Duodenal mucosa (tissue), 2 donors: ENCODE measurements around the gene LSM12.
"Not testable (repeated sequence)": the region's sequence is repeated elsewhere in the genome, so short reads cannot be mapped to it uniquely, and the experiment has no call there.

Source experiments
- H3K27ac ChIP-seq: one replicate; pipeline ENCODE4 v1.7.0; 2013; ENCODE audit warnings: low read depth, low read length
- H3K27me3 ChIP-seq, 2 donors: one replicate each; pipeline ENCODE4 v1.7.0; 2013; ENCODE audit warnings: low read length in 2 of 2, control low read depth in 1 of 2; ENCODE audit not compliant: insufficient read depth in 2 of 2, control insufficient read depth in 1 of 2
- H3K36me3 ChIP-seq, 2 donors: one replicate each; pipeline ENCODE4 v1.7.0; 2013; ENCODE audit warnings: low read length in 2 of 2, control low read depth in 1 of 2; ENCODE audit not compliant: insufficient read depth in 2 of 2, control insufficient read depth in 1 of 2
- H3K4me1 ChIP-seq, 2 donors: one replicate each; pipeline ENCODE4 v1.7.0; 2013; ENCODE audit warnings: low read length in 2 of 2, control low read depth in 1 of 2; ENCODE audit not compliant: insufficient read depth in 2 of 2, control insufficient read depth in 1 of 2
- H3K4me3 ChIP-seq, 2 donors: one replicate each; pipeline ENCODE4 v1.7.0; 2013; ENCODE audit warnings: low read length in 2 of 2, low read depth in 1 of 2
- H3K9ac ChIP-seq, 2 donors: one replicate each; pipeline ENCODE4 v1.7.0; 2013; ENCODE audit warnings: low read length in 2 of 2, low read depth in 1 of 2
- H3K9me3 ChIP-seq, 2 donors: one replicate each; pipeline ENCODE4 v1.7.0; 2013; ENCODE audit warnings: low read length in 2 of 2, control low read depth in 1 of 2; ENCODE audit not compliant: control insufficient read depth in 1 of 2

LSM12 gene

DNA sequence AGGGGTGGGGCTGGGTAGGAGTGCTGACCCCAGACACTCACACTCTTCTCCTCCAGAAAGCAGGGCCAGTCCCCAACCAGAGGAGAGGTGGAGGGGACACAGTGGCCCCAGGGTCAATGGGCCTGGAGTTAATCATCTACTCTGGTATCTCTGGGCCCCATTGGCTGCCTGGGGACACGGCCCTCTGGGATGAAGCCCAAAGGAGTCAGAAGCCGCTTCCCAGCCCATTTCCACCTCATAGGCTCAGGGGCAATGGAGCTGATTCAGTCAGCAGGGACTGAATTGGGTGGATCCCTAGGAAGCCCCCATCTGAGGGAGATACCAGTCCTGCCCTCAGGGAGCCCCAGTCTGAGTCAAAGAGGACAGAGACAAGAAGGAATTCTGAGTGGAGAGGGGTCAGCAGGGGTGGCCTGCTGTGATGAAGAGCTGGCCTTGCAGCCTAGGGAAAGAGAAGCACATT lies 65.0 kb downstream of the LSM12 start:
- Histone ChIP-seq H3K27ac (no peak overlapping the region), H3K4me3 (no peak overlapping the region), H3K27me3 (peaks cover 0 to 4% of the 10 kb centered on the region in 2 donors), H3K9ac (no peak overlapping the region), H3K4me1 (peaks cover 0 to 12% of the 10 kb centered on the region in 2 donors), H3K36me3 (no peaks in the 10 kb centered on the region), H3K9me3 (no peaks in the 10 kb centered on the region)

GRCh38 chr17:44000871-44001460 lies 65.5 kb downstream of the LSM12 start:
- Histone ChIP-seq H3K4me1 (peaks cover 0 to 6% of the 10 kb centered on the region in 2 donors), H3K9me3 (no peaks in the 10 kb centered on the region), H3K36me3 (no peaks in the 10 kb centered on the region), H3K27me3 (peaks cover 3 to 7% of the 10 kb centered on the region in 2 donors), H3K9ac (no peak overlapping the region), H3K4me3 (no peak overlapping the region), H3K27ac (no peak overlapping the region)

DNA sequence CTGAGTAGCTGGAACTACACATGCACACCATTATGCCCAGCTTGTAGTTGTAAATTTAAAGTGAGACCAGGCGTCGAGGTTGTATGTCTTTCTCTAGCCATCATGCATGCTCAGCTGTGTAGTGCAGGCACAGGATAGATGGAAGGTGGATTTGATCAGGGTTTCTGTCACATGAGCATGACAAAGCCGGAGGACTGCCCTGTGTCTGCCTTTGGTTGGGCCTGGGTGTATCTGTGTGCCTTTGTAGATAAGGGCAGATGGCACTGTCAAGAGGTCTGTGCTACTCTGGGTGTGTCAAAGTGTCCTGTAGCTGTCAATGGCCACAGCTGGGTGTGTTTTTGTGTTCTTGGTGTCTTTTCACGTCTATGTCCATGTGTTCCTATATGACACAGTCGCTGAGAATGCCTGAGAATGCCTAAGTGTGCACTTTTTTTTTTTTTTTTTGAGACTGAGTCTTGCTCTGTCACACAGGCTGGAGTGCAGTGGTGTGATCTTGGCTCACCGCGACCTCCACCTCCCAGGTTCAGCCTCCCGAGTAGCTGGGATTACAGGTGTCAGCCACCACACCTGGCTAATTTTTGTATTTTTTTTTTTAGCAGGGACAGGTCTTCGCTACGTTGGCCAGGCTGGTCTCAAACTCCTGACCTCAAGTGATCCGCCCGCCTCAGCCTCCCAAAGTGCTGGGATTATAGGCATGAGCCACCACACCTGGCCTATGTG lies 66.2 kb downstream of the LSM12 start:
- H3K36me3 ChIP-seq = no peaks in the 10 kb centered on the region
- H3K9me3 ChIP-seq = no peaks in the 10 kb centered on the region
- H3K4me3 ChIP-seq = no peak overlapping the region
- H3K9ac ChIP-seq = no peak overlapping the region
- peaks cover 4 to 7% of the 10 kb centered on the region in 2 donors for H3K27me3 ChIP-seq
- H3K27ac ChIP-seq = no peak overlapping the region
- H3K4me1 ChIP-seq = peaks cover 0 to 2% of the 10 kb centered on the region in 2 donors

GRCh38 chr17:43999024-43999423 lies 67.4 kb downstream of the LSM12 start:
- H3K9me3 ChIP-seq = no peaks in the 10 kb centered on the region
- peaks cover 5 to 6% of the 10 kb centered on the region in 2 donors for H3K4me1 ChIP-seq
- H3K9ac ChIP-seq = no peak overlapping the region
- H3K36me3 ChIP-seq = no peaks in the 10 kb centered on the region
- no peak overlapping the region for H3K27ac ChIP-seq
- H3K4me3 ChIP-seq = no peak overlapping the region
- peaks cover 17 to 18% of the 10 kb centered on the region in 2 donors for H3K27me3 ChIP-seq

DNA sequence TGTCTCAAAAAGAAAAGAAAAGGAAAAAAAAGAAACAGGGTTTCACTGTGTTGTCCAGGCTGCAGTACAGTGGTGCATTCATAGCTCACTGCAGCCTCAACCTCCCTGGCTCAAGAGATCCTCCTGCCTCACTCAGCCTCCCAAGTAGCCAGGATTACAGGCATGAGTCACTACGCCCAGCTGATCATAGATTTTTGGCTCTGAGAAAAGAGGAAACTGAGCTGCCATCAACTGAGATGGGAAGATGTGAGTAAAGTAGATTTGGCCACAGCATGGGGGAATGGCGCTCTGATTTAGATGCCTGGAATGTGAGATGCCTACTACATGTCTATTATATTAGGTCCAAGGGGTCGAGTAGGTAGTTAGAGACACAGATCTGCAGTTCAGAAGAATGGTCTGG lies 67.9 kb downstream of the LSM12 start:
- no peak overlapping the region for H3K4me3 ChIP-seq
- H3K27me3 ChIP-seq = peaks cover 18 to 20% of the 10 kb centered on the region in 2 donors
- no peak overlapping the region for H3K9ac ChIP-seq
- H3K36me3 ChIP-seq = no peaks in the 10 kb centered on the region
- H3K4me1 ChIP-seq = peaks cover 5 to 6% of the 10 kb centered on the region in 2 donors
- H3K27ac ChIP-seq = no peak overlapping the region
- no peaks in the 10 kb centered on the region for H3K9me3 ChIP-seq

- H3K4me1 ChIP-seq, H3K4me3 ChIP-seq, H3K36me3 ChIP-seq, H3K9me3 ChIP-seq, H3K27ac ChIP-seq, H3K9ac ChIP-seq: not testable (repeated sequence)
- H3K27me3 ChIP-seq = peaks cover 18 to 20% of the 10 kb centered on the region in 2 donors
Observed at GRCh38 chr17:43997180-43997579, 69.3 kb downstream of the LSM12 start.

DNA sequence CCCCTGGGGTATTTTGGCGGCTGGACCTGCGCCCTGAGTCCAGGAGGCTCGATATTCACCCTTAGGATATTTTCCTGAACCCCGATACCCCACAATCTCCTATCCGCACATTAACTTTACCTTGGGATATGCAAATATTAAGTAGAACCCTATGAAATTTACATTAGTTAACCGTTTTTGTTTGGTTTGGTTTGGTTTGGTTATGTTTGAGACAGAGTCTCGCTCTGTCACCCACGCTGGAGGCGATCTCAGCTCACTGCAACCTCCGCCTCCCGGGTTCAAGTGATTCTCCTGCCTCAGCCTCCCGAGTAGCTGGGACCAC lies 71.4 kb downstream of the LSM12 start:
- no peaks in the 10 kb centered on the region for H3K36me3 ChIP-seq
- H3K9ac ChIP-seq = no peak overlapping the region
- H3K27me3 ChIP-seq = peaks cover 18 to 20% of the 10 kb centered on the region in 2 donors
- peaks cover 5 to 6% of the 10 kb centered on the region in 2 donors for H3K4me1 ChIP-seq
- H3K9me3 ChIP-seq = no peaks in the 10 kb centered on the region
- H3K4me3 ChIP-seq = no peak overlapping the region
- H3K27ac ChIP-seq = no peak overlapping the region

DNA sequence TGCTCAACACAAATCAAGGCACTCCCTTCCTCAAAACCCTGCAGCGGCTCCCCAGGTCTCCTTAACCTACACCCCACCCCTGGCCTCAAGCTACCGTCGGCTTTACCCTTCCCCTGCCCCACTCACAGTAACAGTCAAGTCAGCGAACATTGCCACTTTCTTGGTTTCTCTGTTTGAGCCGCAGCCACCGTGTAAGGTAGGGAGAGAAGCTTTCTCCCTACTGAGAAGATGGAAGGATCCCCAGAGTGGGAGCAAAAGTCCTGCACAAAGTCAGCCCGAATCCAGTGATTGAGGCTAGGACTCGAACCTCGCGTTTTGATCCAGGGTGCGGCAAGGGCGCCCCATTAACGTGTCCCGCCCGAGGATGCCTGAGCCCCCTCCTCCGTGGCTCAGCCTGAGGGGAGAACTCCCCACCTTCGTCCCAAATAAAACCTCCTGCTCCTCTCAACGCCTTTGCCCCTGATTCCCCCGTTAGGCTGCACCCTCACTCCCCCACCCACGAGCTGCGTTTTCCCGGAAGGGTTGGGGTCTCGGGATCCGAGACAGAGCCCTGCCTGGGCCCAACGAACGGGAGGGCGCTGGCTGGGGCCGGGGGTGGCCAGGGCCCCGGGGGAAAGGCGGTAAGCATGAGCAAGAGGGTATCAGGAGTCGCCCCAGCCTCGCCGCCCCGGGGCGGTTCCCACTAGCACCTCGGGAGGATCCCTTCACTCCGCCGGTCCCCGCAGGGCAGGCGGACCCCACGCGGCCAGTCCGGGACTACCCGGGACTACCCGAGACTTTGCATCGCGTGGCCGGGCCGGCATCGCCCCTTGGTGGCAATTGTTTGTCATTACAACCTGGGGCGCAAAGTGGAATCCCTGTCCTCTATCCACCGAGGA lies 72.0 kb downstream of the LSM12 start:
- no peak overlapping the region for H3K27ac ChIP-seq
- H3K4me1 ChIP-seq = peaks cover 5 to 6% of the 10 kb centered on the region in 2 donors
- H3K9ac ChIP-seq = no peak overlapping the region
- no peaks in the 10 kb centered on the region for H3K36me3 ChIP-seq
- no peaks in the 10 kb centered on the region for H3K9me3 ChIP-seq
- H3K4me3 ChIP-seq = peak overlapping the region in 1 of 2 donors; percentile 49
- peaks cover 18 to 20% of the 10 kb centered on the region in 2 donors for H3K27me3 ChIP-seq

DNA sequence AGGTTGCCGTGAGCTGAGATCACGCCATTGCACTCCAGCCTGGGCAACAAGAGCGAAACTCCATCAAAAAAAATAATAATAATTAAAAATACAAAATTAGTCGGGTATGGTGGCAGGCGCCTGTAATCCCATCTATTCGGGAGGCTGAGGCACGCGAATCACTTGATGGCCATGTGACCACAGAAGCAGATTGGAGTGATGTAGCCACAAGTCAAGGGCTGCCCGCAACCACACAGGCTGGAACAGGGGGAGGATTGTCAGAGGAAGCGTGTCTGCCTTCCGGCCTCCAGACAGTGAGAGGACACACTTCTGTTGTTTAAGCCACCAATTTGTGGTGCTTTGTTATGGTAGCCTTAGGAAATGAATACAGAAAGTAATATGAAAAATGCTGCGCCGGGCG lies 73.8 kb downstream of the LSM12 start:
- H3K9ac ChIP-seq = no peak overlapping the region

DNA sequence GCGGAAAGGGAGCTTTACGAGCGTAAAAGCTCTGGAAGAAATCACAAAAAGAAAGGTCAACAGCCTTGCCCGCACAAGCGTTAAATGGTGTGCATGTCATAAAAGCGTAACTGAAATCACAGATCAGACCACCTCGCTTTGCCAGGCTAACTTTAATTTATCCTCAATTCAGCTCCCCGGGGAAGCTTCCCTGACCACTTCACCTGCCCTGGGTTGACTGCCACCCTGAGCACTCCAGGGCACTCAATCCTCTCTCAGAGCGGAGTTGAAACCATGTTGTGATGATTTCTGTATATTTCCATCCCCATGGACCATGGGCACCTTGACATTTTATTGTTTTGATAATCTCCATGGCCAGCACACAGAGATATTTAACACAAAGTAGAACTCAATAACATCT lies 78.2 kb downstream of the LSM12 start:
- Histone ChIP-seq H3K27me3 (peaks cover 15 to 17% of the 10 kb centered on the region in 2 donors), H3K9ac (no peak overlapping the region)

More for the DNA sequence above, 73.8 kb downstream of the LSM12 start:
- Histone ChIP-seq H3K9me3 (no peaks in the 10 kb centered on the region), H3K27me3 (peaks cover 20 to 23% of the 10 kb centered on the region in 2 donors), H3K4me1 (peaks cover 5 to 6% of the 10 kb centered on the region in 2 donors), H3K27ac (no peak overlapping the region), H3K36me3 (no peaks in the 10 kb centered on the region), H3K4me3 (no peak overlapping the region)

More for the DNA sequence above, 78.2 kb downstream of the LSM12 start:
- no peaks in the 10 kb centered on the region for H3K9me3 ChIP-seq
- H3K27ac ChIP-seq = no peak overlapping the region
- H3K4me3 ChIP-seq = no peak overlapping the region
- no peaks in the 10 kb centered on the region for H3K36me3 ChIP-seq
- H3K4me1 ChIP-seq = peaks cover 4 to 10% of the 10 kb centered on the region in 2 donors
